Stimulated activated naive CD4-positive, alpha-beta T cell (primary cell): Measurements from ENCODE around the gene IL11RA.
A peak's percentile ranks its signal among the peaks of the same experiment; 100 is the strongest.

Source experiments
- DNase-seq, 6 experiments: peaks; one replicate each; lab custom pipeline; 2025; lab: John Stamatoyannopoulos, UW

IL11RA gene

DNA sequence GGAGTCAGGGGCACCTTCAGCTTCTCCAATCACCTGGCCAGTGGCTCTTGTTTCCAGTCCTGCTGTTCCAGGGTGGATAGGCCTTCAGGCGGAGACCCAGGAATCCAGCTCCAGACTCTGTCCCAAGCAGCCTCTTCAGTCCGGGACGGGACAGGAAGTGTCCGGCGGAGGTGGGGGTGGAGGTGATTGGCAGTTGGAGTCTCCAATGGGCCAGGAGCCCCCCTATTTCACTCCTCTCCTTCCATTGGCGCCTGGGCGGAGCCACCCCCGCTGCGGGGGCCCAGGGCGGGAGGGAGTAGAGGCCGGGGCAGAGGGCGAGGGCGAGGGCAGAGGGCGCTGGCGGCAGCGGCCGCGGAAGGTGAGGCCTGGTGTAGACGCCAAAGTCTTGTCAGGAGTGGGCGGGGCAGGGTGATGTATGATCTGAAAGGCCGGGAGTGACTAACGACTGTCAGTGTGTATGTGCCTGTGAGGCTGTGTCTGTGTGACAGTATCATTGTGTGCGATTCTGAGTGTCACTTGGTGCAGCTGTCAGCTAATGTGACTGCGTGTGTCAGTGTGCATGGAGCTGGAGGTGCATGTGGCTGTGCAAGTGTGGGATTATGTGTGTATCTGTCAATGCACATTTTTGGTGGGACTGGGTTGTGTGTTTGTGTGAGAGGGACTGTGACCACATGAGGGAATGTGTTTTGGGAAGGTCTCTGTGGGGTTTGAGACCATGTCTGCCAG lies at the start of gene IL11RA:
Gene IL11RA (plus strand): TSS at position 310 of the 726 bp plus-strand sequence. CDS start 3,033 bp downstream, outside the sequence.
- peak in 1 of 6 experiments; percentile 8 for DNase-seq

DNA sequence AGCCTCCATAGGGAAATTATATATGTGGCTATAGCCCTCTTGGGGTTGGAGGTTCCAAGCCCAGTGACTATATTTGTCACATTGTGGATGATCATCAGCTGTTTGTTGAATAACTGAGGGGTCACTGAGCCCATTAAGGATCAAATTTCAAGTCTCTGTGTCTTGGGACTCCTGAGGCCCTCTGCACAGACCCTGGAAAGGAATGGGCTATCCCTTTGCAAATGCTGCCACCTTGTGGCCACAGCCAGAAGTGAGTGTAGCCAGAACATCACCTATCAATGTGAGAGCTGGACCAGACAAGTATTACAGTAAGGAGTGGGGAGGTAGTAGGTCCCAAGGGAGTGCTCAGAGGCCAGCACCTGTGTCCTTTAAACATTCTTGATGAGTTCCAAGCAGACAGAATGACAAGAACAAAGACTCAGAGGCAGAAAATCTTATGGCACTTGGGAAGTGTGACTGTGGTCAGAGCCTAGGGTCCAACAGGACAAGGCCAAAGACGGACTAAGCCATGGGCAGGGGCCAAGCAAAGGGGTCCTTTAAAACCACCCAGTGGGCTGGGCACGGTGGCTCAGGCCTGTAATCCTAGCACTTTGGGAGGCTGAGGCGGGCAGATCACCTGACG lies 48.3 kb upstream of the IL11RA start:
- DNase-seq = peak; percentile 20 to 80 (median 70)

DNA sequence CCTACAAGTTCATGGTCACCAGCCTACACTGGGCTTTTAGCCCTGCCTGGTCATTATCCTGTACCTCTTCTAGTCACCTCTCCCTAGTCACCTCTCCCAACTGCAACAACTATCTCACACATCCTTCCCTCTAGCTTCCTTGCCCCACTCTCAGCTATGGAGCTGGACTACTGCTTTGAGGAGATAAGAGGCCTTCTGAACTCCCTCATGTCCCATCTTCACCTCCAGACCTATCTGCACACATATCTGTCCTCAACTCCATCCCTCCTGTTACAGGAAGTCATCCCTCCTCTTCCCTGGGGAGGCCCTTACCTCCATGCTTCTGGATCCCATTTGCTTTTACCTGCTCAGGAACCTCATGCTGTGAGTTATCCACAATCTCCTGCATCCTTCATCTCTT lies 45.8 kb upstream of the IL11RA start:
- no peak for DNase-seq

DNA sequence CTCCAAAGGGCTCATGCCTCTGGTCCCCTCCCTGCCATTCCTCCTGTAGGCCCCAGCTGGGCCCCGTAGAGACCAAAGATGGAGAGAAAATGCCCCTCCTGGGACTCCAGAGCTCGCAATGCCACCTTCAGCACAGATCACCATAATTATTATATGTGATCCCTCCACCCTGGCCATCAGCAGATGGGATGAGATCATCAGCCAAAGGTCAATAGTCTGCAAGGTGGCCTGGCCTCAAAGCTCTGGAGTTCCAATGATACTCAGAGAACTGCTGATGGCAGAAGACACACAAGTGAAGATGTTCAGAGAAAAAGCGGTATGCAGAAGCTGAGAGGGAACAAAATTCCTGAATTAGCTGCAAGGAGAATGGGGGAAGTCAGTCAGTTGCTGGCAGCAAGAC lies 45.1 kb upstream of the IL11RA start:
- DNase-seq = no peak

DNA sequence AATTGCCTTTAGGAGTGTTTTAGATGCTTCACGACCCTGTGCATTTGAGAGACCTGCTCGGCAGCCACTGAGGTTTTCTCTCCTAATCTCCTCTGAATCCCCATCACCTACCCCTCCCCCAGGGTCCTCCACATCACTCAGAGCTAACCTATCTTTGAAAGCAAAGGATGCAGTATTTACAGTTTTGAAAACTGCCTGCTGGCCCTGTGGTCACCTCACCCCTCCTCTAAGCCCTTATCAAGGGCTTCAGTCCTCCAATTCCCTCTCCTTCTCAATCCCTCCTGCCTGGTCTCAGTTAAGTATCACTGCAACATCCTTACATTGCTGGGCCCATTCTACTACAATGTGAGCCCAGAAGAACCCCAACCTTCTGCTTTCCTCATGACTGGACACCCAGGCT lies 44.7 kb upstream of the IL11RA start:
- DNase-seq = no peak

DNA sequence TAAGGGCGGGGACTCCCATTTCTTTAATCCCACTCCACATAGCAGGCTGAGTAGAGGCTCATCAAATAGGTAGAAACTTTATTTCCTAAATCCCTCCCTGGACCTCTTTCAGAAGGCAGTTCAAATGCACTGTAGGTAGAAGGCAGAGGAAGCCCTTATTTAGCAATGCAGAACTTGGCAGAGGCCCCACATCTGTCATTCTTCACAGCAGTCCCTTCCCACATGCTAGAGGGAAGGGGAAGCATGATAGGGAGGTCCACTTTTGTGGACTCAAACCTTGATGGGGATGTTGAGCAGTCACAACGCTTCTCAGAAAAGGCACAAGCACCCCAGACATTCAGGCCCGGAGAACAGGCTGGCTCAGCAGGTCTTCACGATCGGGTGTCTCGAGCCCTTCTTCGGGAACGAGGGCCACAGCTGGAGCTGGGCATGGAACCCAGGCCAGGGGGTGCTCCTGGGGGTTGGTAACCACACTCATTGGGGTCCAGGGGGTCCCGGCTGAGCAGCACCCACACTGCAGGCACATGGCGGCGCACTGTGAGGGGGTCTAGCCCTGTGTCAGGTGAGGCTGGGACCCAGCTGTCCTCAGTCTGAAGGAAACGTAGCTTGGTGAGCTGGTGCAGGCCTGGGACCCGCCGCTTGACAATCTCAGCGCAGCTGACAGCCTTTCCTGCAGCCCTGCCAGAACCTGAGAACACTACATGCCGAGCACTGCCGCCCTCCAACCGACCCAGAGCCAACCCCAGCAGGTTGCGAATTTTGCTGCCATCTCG lies 41.4 kb upstream of the IL11RA start:
- DNase-seq = no peak

DNA sequence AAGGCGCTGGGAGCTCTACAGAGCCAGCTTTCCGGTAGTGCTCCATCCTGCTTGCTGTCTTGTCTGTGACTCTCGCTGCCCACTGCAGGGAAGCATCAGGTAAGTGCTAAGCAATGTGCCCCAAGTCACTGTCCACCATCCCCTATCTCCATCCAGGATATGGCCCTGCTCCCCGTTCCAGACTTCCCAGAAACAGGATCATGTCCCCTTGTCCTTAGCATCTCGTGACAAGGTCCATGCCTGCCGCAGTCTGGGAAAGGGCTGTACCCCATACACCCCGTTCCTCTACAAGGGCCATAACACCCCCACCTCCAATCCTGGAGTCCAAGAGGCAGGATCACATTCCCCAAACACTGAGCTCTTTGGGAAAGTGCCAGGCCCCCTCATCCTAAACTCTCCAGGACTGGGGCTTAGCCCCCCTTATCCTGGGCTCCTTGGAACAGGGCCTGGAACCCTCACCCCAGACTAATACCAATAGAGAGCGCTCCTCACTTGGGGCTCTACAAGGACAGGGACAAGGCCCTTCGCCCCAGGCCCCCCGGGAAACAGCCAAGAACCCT lies 40.7 kb upstream of the IL11RA start:
- DNase-seq = peak in 1 of 6 experiments; percentile 60

DNA sequence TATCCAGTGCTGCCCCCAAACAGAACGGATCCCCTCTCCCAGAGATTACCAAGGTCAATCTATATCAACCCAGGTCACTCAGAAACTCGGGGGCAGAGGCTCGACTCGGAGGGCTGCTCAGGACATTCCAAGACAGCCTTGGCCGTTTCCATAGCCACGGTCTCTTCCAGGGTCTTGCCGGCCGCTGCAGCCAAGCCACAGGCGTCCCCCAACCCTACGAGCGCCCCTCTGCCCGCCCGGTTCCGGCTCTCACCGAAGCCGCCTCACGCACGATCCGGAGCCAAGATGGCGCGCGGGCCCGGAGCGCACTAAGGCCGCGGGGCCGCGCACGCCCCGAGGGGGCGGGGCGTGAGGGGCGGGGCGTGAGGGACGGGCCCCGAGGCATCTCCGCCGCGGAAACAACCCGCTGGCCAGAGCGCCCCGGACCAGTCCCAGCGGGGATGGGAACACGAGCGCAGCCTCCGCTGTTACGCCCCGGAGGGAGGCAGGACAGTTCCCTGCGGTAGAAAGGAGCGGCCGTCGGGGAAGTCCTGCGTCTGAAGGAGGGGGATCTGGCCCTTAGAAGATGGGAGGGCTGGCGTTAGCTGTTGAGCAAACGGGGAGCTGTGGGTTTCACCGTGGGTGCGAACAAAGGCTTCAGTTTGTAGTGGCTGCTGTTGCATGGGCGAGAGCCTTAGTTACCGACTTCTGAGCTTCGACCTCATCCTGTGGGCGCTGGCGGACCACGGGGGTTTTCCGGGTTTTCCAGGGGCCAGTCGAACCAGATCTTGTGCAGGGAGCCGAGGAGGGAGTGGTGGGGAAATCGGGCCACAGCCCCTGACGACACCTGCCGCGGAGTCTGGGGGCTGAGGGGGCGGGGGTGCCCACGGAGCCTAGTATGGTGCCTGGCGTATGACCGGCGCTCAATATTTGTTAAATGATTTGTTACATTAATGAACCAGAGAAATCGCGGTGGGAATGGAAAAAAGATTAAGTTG lies 39.9 kb upstream of the IL11RA start, which contains the start of gene RPP25L:
Gene RPP25L (minus strand): TSS at position 287 of the 977 bp plus-strand sequence. CDS start 801 bp downstream, outside the sequence.
- peak; percentile 75 to 90 (median 82) for DNase-seq

DNA sequence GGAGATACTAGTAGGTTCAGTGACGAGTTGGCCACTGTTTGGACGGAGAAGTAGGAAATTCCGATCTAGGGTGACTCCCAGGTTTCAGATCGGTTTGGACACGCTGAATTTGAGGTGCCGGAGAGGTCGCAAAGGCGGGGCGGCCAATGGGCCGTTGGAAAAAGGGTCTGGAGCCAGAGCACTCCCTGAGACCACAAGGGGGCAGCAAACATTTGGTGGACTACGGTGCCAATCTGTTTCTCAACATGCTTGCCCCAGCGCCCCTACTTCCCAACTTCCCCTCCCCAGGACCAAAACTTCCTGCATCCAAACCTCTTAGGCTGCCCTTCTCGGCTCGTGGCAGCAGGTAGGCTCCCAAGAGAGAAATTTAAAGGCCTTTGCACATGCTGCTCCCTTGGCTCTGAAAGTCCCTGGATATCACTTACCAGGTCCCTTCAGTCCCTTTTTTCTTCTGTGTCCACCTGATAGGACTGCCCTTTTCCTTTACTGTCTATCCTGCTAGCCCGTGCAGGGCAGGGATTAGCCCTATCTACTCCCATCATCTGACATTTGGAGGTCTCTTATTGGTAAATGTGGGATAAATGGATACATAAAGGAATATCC lies 39.1 kb upstream of the IL11RA start:
- peak; percentile 27 to 74 (median 52) for DNase-seq

DNA sequence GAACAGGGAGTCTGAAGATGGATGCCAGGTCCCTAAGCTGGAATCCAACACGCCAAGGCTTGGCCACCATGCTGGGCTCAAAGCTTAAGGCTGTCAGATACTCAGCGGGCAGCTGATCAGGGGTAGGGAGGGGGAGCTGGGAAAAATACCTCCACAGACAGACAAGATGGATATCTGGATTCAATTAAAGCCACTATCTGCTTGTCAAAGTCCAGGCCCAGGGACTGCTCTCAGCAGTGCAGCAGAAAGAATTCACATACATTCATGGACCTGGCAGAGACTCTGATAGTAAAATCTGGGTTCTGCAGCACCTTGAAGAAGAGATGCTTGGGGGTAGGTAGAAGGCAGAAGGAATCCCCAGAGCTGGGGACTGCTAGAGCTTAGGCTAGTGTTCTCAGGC lies 36.9 kb upstream of the IL11RA start:
- no peak for DNase-seq

DNA sequence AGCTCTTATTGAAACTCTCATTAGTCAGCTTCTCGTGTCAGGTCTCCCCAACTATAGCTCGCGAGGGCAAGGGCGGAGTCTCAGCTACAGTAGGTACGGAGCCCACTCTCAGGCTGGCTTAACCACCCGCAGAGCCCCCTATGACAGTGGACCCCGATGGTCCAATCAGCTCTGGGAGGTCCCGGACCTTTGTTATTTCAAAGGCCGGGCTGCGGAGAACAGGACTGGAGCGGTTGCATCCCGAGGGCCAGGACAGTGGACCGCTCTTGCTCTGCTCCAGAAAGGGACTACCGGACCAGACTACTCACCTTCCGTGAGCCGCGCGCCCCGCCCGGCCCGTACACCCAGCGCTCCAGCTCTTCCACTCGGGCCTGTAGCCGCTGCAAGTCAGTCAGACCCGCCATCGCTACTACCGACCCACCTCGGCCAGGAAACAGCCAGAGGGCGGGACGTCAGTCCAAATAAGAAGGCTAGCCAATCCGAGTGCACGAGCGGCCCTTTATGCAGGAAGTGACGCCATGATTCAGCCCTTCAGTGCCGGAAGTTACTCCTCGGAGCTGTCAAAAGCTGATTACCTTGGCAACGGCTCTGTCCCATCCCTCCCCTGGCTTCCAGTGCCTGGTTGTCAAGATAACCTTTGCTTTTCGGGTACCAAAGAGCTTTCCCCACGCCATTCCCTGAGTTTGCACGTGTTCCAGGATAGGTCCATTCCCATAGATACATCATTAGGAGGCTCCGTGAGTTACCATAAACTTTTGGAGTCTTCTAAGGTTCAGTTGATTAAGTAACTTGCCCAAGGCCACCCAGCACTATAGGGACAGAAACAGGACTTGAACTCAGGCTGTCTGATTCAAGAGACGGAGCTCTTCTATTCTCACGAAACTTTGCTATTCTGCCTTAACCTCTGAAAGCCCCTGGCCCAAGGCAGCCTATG lies 31.7 kb upstream of the IL11RA start, which contains the start of gene DCTN3:
Gene DCTN3 (minus strand): TSS at position 435 of the 934 bp plus-strand sequence. CDS start 31 bp downstream, at position 404.
- peak; percentile 76 to 92 (median 89) for DNase-seq

DNA sequence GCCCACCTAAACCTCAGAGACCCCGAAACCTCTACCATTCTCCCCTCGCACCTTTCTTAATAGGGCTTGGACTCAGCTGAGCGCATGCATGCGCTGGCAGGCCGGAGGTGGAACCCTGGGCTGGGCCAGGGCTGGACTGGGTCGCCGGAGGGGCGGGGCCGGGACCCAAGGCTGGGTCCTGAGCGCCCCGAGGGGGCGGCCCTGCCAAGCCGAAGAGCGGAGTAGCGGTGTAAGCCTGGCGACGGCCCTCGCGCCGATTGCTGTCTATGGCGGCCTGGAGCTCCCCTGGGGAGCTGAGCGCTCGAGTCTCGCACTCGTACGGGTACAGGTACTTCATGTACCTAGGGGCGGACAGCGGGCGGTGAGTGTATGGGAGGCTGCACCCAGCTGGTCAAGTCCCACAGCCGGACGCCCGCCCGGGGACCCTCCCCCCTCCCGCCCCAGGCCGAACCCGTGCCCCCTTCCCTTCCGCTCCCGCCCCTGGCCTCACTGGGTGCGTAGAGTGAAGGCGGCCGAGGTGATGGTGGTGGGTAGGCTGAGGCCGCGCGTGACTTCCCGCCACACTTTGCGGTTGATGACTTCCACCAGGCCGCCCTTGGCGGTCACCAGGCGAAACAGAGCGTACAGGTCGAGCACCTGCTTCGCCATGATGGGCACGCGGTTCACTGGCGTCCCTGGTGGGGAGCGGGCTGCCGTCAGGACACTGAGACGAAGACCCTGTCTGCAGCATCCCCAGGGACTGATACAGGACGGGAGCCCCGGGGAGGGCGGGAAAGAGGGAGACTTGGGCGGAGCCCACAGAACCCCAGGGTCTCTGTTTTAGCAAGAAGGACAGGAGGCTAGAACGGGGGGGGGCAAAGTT lies 28.4 kb upstream of the IL11RA start:
- DNase-seq = peak in 4 of 6 experiments; percentile 12 to 39 (median 18)

DNA sequence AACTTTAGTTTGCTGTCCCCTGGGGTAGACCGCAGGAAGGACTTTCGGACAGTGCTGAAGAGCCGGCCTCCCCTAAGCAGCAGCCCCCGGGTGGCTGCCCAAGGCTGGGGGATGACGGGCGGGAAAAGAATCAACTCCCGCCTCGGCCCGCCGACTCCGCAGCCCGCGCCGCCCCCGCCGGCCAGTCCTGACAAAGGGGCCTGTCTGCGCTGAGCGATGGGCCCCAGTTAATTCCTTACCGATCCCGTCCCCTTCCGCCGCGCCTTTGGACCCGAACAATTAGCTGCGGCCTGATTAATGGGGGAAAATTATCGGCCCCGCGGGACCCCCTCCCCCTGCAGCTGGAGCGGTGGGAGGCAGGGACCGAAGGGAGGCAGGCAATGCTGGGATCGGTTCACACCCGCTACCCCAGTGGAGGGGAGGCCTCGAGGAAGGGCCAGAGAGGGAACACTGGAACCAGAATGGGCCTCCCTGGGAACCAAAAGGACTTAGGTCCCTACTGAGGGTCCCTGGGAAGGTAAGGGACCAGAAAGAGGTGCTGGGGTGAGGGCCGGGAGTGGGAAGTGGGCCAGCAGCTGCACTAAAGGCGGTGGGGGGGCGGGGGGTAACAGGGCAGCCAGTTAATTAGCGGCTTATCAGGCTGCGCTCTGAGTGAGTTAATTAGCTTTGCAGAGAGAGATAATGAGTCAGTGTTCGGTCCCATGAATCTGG lies 27.4 kb upstream of the IL11RA start:
- DNase-seq = no peak

DNA sequence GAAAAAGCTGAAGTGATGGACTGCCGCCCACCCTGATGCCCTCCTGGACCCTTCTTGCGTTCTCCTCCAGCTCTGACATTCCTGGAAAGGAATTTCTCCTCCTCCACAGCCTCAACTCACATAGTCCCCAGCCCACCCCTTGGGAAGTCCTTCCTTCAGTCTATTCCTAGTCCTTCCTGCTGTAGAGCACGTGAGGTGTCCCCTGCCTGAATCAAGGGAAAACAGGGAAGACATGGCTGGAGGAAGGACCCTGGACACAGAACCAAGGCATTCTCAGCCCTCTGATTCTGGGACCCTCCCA lies 26.8 kb upstream of the IL11RA start:
- DNase-seq = no peak

DNA sequence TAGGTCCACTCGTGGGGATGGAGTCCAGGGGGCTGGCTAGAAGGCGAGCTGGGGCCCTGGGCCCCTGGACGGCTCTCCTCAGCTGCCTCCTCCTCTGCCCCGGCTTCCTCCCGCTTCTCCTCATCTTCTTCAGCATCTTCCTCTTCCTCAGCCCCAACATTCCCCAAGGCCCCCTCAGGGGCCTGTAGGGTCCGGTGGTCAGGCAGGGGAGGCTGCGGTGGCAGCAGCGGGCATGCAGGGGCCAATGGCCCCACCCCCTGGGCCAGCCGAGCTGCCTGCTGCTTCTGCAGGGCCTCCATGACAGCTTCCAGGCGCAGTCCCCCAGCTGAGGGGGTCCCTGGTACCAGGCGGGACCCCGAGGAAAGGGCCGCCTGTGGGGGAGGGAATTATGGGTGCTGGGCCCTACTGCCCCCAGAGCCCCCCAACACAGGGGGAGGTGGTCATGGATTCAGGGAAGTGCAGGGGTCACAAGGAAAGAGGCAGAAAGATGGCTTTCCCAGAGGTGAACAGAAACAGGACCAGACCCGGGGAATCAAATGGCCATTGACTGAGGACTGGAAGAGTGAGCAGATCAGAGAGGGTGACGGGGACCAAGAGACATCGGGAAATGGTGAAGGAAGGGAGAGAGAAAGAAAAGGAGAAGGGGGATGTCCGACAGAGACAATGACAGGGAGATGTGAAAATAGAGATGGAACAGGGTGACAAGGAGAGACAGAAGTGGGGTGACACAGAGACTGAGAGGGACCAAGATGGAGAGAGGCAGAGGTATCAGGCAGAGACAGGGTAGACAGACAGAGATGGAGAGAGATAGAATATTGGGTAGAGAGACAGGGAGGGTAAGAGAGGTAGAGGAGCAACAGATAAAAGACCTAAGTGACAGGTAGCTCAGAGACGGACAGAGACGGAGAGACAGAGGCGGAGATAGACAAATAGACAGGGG lies 24.0 kb upstream of the IL11RA start:
- peak in 1 of 6 experiments; percentile 20 for DNase-seq

DNA sequence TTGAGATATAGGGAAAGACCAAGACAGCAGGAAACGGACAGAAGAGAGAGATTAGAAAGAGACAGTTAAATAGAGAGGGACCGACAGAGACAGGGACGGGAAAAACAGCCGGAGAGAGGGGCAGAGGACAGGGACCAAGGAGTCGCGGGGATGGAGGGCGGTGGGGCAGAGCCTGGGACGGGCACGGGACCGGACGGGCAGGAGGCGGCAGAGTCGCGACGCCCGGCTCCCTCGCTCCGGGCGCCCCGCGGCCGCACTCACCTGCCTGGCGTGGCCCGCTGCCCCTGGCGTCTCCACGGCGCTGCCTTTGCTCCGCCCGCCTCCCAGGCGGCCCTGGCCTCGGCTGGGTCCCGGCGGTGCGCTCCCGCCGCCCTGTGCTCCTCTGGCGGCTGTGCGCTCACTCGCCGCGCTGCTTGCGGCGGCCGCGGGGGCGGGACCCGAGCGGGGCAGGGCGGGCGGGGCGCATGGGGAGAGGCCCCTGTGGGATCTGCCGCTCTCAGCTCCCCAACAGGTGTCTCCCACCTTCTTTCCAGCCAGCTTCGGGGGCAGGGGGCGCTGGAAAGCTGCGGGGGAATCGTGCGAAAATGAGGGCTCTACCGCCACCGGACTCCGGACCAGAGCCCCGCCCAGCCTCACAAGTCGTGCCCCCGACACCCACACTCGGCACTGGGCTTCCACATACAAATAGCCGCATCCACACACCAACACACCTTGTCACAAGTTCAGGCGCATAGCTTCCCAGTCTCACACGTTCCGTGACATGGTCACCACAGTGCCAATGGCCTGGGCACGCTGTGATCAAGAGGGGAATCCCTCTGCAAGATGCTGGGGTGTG lies 23.1 kb upstream of the IL11RA start, which contains the start of gene ARID3C:
Gene ARID3C (minus strand): TSS at position 411 of the 835 bp plus-strand sequence. CDS start 1,052 bp downstream, outside the sequence.
- peak in 4 of 6 experiments; percentile 21 to 37 (median 28) for DNase-seq
